Stimulated activated naive CD8-positive, alpha-beta T cell treated with anti-CD3 and anti-CD28 coated beads, Interleukin-15, Interleukin-2, amounts not matched to agents 100 U/mL and 50 U/mL, for 24 hours (primary cell): ENCODE measurements around the gene NEK1.

Experiments
- ATAC-seq: fragments of 150-1000 bp; cut with Tn5 transposase; one replicate; pipeline ENCODE4 v1.10.0; 2021
- DNase-seq: peaks from one replicate; pipeline ENCODE4 v3.0.0; 2021

NEK1 gene

DNA sequence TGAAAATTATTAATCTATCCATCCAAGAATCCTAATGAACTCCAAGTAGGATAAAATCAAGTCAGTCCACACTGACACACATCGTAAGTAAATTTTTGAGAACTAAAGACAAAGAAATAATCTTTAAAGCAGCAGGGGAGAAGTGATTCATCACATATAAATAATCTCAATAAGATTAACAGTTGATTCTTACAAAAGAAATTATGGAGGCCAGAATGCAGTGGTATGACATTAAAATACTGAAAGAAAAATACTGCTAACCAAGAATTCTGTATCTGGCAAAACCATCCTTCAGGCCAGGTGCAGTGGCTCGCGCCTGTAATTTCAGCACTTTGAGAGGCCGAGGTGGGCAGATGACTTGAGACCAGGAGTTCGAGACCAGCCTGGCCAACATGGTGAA lies 245.6 kb downstream of the NEK1 start:
- DNase-seq (no peak), ATAC-seq (no peak)

GRCh38 chr4:169362607-169363006 lies 249.8 kb downstream of the NEK1 start:
- no peak for DNase-seq
- no peak for ATAC-seq

DNA sequence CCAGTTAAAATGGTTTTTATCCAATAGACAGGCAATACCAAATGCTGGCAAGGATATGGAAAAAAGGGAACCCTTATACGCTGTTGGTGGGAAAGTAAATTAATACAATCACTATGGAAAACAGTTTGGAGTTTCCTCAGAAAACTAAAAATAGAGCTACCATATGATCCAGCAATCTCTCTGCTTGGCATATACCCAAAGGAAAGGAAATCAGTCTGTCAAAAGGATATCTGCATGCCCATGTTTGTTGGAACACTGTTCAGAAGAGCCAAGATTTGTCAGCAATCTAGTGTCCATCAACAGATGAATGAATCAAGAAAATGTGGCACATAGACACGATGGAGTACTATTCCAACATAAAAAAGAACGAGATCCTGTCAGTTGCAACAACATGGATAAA lies 250.6 kb downstream of the NEK1 start:
- DNase-seq (no peak), ATAC-seq (no peak)

DNA sequence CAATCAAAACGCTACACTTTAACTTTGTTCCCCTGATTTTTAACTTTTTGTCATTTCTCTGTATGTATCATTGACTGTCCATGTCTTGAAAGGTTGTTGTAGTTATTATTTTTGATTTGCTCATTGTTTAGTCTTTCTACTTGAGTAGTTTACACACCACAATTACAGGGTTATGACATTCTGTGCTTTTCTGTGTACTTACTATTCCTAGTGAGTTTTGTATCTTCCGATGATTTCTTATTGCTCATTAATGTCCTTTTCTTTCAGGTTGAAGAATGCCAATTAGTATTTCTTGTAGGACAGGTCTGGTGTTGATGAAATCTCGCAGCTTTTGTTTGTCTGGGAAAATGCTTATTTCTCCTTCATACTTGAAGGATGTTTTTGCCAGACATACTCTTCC lies 252.4 kb downstream of the NEK1 start:
- no peak for DNase-seq
- ATAC-seq: no peak

DNA sequence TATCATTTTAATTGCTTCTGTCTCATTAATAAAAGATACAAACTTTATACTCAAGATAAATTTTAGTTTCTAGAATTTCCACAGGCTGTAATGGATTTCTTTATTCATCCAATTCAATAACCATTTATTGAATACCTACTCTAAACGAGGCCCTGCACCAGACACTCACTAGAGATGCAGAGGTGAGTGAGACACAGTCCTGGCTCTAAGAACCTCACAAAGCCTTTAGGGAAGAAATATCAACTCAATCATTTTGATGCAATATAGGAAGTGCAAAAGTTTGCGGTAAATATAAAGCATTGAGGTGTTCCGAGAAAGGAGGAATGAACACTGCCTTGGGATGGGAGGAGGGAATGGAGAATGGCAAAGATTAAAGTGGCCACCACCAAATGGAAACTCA lies 260.0 kb downstream of the NEK1 start:
- ATAC-seq (no peak), DNase-seq (no peak)

GRCh38 chr4:169351872-169352271 lies 260.5 kb downstream of the NEK1 start:
- DNase-seq (no peak), ATAC-seq (no peak)

DNA sequence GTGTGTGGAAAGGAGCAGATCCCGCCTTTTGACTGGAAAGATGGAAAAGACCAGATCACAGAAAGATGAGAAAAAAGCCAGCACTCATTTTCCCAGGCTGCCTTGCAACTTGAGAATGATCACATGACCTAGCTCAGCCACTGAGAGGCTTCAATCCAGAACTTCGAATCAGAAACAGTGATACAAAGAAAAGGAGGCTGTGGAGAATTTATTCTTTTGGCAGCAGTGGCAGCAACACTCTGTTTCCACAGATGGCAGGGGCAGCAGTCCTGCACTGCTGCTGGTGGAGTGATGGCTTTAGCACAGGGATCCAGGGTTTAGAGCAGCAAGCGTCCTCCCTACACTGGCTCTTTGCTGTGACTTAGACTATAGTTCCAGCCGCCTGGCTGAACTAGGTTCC lies 263.8 kb downstream of the NEK1 start:
- no peak for DNase-seq
- no peak for ATAC-seq

- ATAC-seq (no peak), DNase-seq (no peak)
Measured at GRCh38 chr4:169346840-169347239, 265.5 kb downstream of the NEK1 start.

DNA sequence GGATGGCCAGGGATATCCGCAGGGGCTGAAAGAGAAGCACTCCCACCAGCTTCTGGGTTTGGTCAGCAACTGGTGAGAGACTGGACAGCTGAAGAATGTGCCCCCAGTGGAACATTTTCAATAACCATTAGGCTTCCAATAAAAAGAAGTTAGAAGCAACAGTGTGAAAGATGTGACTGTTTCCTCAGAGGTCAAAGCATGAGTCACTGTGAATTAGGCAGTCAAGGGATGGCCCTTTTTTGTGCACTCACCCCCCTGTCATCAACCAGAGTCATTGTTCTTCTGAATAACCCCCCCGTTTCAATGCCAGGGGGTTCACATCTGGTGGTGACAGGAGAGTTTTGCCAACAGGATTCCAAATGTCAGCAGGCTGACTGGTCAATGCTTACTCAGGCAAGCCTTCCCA lies 267.1 kb downstream of the NEK1 start:
- peak; percentile 48 for ATAC-seq
- DNase-seq: no peak
